GM19452 (cell line): ENCODE results near the gene SMDT1.
"Not testable (repeated sequence)": the region's sequence is repeated elsewhere in the genome, so short reads cannot be mapped to it uniquely, and the experiment has no call there.

Source experiments
- ATAC-seq: cut with Tn5 transposase; IDR thresholded peaks from one replicate; pipeline ENCODE4 v1.9.1; 2021; ENCODE audit not compliant: unreplicated experiment

The SMDT1 gene

GRCh38 chr22:42070517-42071422 is 8.7 kb upstream of the SMDT1 start, which contains the start of gene NAGA:
Gene NAGA, minus strand, starts transcription at chr22:42070812. Its CDS starts 515 bp downstream, at chr22:42070297.
- peak; percentile 87 for ATAC-seq

GRCh38 chr22:42071508-42071907 is 8.0 kb upstream of the SMDT1 start:
- ATAC-seq = not testable (repeated sequence)

GRCh38 chr22:42072606-42073330 is 6.7 kb upstream of the SMDT1 start:
- ATAC-seq = no peak

GRCh38 chr22:42073621-42074041 is 5.9 kb upstream of the SMDT1 start:
- ATAC-seq = no peak

- ATAC-seq = no peak
Measured at GRCh38 chr22:42074132-42074811, 5.2 kb upstream of the SMDT1 start, which contains the start of gene PHETA2. Gene PHETA2, plus strand, starts transcription at chr22:42074248. Its CDS starts 3,046 bp downstream, at chr22:42077294.

- ATAC-seq = no peak
Measured at GRCh38 chr22:42074846-42075676, 4.4 kb upstream of the SMDT1 start.

GRCh38 chr22:42076764-42077485 is 2.6 kb upstream of the SMDT1 start:
- ATAC-seq = no peak

- no peak for ATAC-seq
Measured at GRCh38 chr22:42077486-42078125, 1.9 kb upstream of the SMDT1 start.

- no peak for ATAC-seq
Measured at GRCh38 chr22:42078469-42079318, 806 bp upstream of the SMDT1 start.

- ATAC-seq = no peak
Measured at GRCh38 chr22:42080287-42080686, 787 bp downstream of the SMDT1 start.

- no peak for ATAC-seq
Measured at GRCh38 chr22:42083119-42083518, 3.6 kb downstream of the SMDT1 start.

- no peak for ATAC-seq
Measured at GRCh38 chr22:42084874-42085273, 5.4 kb downstream of the SMDT1 start.

GRCh38 chr22:42086051-42086450 is 6.6 kb downstream of the SMDT1 start:
- ATAC-seq = no peak

GRCh38 chr22:42090596-42091454 is 11.3 kb downstream of the SMDT1 start, which contains the start of gene NDUFA6:
Gene NDUFA6, minus strand, starts transcription at chr22:42090772. Its CDS starts 28 bp downstream, at chr22:42090744.
- ATAC-seq = peak; percentile 89

- ATAC-seq = no peak
Measured at GRCh38 chr22:42091455-42091782, 11.9 kb downstream of the SMDT1 start.

GRCh38 chr22:42101199-42101598 is 21.7 kb downstream of the SMDT1 start:
- ATAC-seq = no peak

GRCh38 chr22:42104332-42104860 is 24.9 kb downstream of the SMDT1 start:
- not testable (repeated sequence) for ATAC-seq
